GM20000 (cell line): ENCODE data around the gene CST9.

Experiments used
- DNase-seq: peaks from one replicate; pipeline ENCODE4 v3.0.0; 2012; ENCODE audit warnings: low spot score
- TF ChIP-seq, protein P1 (sequence below): IDR thresholded peaks from 2 replicates; pipeline ENCODE4 v1.5.1; 2012; ENCODE audit warnings: mild to moderate bottlenecking, control low read depth; ENCODE audit errors: extremely low read depth, missing control alignments

CST9 gene

DNA sequence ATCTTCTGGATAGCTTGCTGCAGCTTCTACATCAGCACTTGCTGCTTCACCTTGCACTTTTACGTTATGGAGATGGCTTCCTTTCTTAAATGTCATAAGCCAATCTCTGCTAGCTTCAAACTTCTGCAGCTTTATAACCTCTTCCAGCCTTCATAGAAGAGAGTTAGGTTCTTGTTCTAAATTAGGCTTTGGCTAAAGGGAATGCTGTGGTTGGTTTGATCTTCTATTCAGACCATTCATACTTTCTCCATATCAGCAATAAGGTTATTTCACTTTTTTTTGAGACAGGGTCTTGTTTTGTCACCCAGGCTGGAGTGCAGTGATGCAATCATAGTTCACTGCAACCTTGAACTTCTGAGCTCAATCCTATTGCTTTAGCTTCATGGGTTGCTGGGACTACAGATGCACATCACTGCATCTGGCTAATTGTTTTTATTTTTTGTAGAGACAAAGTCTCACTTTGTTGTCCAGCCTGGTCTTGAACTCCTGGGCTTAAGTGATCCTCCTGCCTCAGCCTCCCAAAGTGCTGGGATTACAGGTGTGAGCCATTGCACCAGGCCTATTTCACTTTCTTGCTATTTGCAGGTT is 44.2 kb upstream of the CST9 start:
- DNase-seq = no peak
- TF ChIP-seq, protein P1, sequence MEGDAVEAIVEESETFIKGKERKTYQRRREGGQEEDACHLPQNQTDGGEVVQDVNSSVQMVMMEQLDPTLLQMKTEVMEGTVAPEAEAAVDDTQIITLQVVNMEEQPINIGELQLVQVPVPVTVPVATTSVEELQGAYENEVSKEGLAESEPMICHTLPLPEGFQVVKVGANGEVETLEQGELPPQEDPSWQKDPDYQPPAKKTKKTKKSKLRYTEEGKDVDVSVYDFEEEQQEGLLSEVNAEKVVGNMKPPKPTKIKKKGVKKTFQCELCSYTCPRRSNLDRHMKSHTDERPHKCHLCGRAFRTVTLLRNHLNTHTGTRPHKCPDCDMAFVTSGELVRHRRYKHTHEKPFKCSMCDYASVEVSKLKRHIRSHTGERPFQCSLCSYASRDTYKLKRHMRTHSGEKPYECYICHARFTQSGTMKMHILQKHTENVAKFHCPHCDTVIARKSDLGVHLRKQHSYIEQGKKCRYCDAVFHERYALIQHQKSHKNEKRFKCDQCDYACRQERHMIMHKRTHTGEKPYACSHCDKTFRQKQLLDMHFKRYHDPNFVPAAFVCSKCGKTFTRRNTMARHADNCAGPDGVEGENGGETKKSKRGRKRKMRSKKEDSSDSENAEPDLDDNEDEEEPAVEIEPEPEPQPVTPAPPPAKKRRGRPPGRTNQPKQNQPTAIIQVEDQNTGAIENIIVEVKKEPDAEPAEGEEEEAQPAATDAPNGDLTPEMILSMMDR = no peak

DNA sequence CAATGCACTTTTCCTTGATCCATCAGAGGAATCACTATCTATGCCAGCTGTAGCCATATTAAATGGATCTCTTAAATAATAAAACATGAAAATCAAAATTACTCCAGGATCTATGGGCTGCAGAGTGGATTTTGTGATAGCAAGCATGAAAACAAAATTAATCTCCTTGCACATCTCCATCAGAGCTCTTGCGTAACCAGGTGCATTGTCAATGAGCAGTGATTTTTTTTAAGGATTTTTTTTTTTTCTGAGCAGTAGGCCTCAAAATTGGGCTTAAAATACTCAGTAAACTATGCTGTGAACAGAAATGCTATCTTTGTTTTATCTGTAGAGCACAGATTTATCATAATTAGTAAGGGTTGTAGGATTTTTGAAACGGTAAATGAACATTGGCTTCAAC is 43.5 kb upstream of the CST9 start:
- TF ChIP-seq, protein P1 = no peak
- DNase-seq = no peak

DNA sequence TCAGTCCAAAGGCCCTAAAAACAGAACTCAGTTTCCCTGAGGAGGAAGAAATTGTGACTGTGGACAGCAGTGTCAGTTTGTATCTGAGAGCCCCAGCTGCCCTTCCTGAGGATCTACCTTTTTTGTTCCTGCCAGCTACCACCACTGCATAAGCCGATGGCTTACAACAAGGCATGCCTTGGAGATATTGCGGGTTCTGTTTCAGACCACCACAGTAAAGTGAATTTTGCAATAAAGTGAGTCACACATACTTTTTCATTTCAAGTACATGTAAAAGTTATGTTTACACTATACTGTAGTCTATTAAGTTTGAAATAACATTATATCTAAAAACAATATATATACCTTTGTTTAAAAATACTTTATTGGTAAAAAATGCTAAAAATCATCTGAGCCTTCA is 41.6 kb upstream of the CST9 start:
- TF ChIP-seq, protein P1 = no peak
- no peak for DNase-seq

DNA sequence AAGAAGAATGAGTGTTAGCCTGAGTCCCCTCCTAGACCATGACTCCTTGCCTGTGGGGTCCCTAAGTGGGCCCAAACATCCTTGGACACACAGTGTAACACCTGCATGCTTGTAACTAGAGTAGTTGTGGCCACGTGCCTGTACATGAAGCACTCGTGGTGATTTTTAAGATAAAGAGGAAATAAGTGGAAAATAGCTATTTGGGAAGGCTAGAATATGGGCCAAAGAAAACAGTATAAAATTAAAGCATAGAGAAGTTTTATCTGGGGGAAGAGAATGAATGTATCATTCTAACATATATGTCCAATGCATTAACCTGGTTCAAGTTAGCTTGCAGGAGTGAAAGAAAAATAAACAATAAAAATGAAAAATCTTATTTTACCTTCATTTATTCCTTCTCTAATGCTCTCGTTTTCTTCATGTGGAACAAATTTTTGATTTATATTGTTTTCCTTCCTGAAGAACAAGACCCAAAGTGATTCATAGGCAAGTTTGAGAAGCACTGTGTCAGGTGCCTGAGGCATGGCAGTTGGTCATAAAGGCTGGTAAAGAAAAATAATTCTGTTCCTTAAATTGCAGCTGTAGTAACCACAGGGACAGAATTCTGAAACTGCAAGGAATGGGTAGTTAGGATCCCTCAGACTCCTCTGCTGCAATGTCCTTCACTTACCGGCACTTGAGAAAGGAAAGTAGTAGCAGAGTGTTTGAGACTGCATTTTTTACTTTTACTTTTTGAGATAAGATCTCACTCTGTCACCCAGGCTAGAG is 40.6 kb upstream of the CST9 start:
- DNase-seq = no peak
- TF ChIP-seq, protein P1 = no peak

DNA sequence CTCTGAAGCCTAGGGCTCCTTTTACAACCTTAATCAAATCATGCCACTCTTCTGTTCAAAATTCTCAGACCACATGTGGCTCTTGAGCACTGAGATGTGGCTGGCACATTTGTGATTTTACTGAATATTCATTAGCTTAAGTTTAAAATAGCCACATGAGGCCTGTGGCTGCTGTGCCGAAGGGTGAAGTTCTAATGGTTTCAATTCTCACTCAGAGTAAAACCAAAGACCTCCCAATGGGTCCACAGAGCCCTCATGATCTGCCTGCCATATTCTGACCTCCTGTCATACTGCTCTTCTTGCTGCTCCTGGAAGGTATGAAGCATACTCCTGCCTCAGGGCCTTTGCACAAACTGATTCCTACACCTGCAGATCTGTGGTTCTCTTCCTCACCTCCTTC is 39.9 kb upstream of the CST9 start:
- TF ChIP-seq, protein P1 = no peak
- DNase-seq = no peak

DNA sequence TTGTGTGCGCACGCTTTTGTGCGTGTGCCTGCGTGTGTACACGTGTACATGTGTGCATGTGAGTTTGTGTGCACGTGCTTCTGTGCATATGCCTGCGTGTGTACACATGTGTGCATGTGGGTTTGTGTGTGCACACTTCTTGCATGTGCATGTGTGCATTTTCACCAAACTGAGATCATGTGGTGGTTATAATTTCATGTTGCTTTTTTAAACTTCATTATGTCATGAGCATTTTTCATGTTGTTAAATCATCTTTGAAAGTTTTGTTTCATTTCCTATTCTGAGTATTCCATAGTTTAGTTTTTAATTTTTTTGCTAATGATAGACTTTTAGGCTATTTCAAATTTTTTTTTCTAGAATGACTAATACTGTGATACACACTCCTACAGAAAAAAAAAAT is 38.4 kb upstream of the CST9 start:
- TF ChIP-seq, protein P1 = no peak
- no peak for DNase-seq

DNA sequence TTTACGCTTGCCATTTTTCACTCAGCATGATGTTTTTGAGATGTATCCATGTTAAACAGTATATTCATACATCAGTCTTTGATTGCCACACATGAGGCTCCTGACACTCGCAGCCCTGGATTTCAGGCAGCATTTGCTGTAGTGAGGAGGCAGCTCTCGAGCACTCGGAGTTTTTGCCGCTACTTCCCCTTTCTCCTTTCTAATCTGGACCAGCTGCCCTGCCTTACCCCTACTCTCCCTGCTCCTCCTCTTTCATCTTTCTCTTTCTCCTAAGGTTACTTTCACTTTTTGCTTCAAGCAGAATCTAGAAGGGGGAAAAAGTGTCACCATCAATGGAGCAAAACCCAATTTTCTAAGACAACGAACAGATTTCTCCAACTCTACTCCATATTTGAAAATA is 37.9 kb upstream of the CST9 start:
- TF ChIP-seq, protein P1 = no peak
- no peak for DNase-seq
